OCI-LY1 (cell line): ENCODE results near the gene PCDHB4.

ENCODE experiments used
- CTCF ChIP-seq: fragments of 200-600 bp; sonication (generic), shearing (Covaris generic); IDR thresholded peaks from 2 replicates; pipeline ENCODE4 v1.5.1; 2017; ENCODE audit warnings: mild to moderate bottlenecking, antibody characterized with exemption, low read length, moderate library complexity, mixed read lengths
- EZH2 ChIP-seq: fragments of 200-600 bp; sonication (generic), shearing (Covaris generic); IDR thresholded peaks from 2 replicates; pipeline ENCODE4 v1.8.0; 2017; ENCODE audit warnings: borderline replicate concordance, mixed run types, mild to moderate bottlenecking, antibody characterized with exemption, low read length, moderate library complexity, mixed read lengths

DNA sequence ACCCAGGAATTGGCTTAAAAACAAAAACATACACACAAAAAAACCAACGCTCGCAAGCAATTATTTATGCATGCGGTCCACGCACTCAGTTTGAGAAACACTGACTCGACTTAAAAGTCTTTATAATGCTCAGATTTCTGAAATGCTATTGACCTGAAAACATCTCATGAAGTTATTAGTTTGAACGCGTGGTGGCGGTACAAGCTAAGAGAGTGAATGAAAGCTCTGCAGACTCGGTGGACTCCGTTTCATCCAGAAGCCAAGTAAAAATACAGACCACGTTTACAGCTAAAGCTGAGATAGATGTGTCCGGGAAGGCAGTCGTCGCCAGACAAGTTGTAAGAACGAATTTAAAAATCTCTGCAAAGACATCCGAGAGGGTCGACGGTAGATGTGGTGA lies 28.2 kb downstream of the PCDHB4 start, which contains the start of gene PCDHB6:
- TF ChIP-seq CTCF (no peak), EZH2 (no peak)
